Rectal smooth muscle tissue (tissue), 1 donor: ENCODE results near the gene GLI3.

Source experiments
- H3K27ac ChIP-seq: one replicate; pipeline ENCODE4 v1.7.0; 2013; ENCODE audit warnings: low read depth, low read length, inconsistent platforms
- H3K27me3 ChIP-seq: one replicate; pipeline ENCODE4 v1.7.0; 2013; ENCODE audit warnings: low read length; ENCODE audit not compliant: control insufficient read depth, insufficient read depth
- H3K36me3 ChIP-seq: one replicate; pipeline ENCODE4 v1.7.0; 2013; ENCODE audit warnings: low read length; ENCODE audit not compliant: control insufficient read depth, insufficient read depth
- H3K4me1 ChIP-seq: one replicate; pipeline ENCODE4 v1.7.0; 2013; ENCODE audit warnings: low read length; ENCODE audit not compliant: control insufficient read depth, insufficient read depth
- H3K4me3 ChIP-seq: one replicate; pipeline ENCODE4 v1.7.0; 2013; ENCODE audit warnings: low read length
- H3K9ac ChIP-seq: one replicate; pipeline ENCODE4 v1.7.0; 2013; ENCODE audit warnings: low read length

Gene GLI3

GRCh38 chr7:42049761-42050160 lies 187.2 kb downstream of the GLI3 start:
- no peak overlapping the region for H3K27ac ChIP-seq
- H3K27me3 ChIP-seq, result no peaks in the 10 kb centered on the region
- H3K4me3 ChIP-seq, result no peak overlapping the region
- H3K36me3 ChIP-seq, result no peaks in the 10 kb centered on the region
- H3K4me1 ChIP-seq, result no peaks in the 10 kb centered on the region
- no peak overlapping the region for H3K9ac ChIP-seq

GRCh38 chr7:42046483-42046882 lies 190.5 kb downstream of the GLI3 start:
- Histone ChIP-seq H3K36me3 (no peaks in the 10 kb centered on the region), H3K4me1 (no peaks in the 10 kb centered on the region), H3K27me3 (no peaks in the 10 kb centered on the region), H3K9ac (no peak overlapping the region), H3K4me3 (no peak overlapping the region), H3K27ac (no peak overlapping the region)

DNA sequence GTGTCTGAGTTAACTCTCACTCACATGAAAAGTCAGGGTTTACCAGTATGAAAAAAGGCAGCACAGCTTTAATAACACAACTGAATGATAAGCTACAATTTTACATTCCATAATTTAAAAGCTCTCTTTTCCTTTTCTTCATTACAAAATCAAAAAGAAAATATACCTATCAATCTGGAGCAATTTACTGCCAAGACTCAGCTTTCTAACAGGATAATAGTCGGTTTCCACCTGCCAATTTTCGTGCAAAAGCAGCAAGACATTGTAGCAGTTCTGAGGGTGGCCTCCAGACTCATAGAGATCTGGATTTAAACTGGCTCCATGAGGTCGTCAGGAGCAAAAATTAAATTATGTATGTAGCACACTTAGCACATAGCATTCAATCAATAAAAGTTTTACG lies 191.0 kb downstream of the GLI3 start:
- no peaks in the 10 kb centered on the region for H3K36me3 ChIP-seq
- no peaks in the 10 kb centered on the region for H3K27me3 ChIP-seq
- H3K4me1 ChIP-seq, result no peaks in the 10 kb centered on the region
- no peak overlapping the region for H3K4me3 ChIP-seq
- H3K9ac ChIP-seq, result no peak overlapping the region
- H3K27ac ChIP-seq, result no peak overlapping the region

DNA sequence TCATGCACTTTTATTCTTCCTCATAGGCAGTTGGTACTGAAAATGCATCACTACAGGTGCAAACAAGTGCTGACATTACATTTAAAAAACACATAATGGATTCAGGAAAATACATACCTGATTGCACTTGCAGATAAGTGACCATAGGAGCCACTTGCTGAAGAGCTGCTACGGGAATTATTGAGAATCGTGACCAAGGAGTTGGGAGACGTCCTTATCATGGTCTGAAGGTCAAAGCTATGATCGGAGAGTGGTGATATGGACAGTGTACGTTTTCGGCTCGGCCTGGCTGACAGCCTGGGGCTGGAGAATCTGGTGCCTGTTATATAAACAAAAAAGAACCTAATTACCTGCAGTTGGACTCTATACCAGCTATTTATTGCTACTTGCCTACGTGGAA lies 197.1 kb downstream of the GLI3 start:
- no peak overlapping the region for H3K4me3 ChIP-seq
- H3K4me1 ChIP-seq, result no peaks in the 10 kb centered on the region
- H3K9ac ChIP-seq, result no peak overlapping the region
- no peak overlapping the region for H3K27ac ChIP-seq
- no peaks in the 10 kb centered on the region for H3K36me3 ChIP-seq
- no peaks in the 10 kb centered on the region for H3K27me3 ChIP-seq

DNA sequence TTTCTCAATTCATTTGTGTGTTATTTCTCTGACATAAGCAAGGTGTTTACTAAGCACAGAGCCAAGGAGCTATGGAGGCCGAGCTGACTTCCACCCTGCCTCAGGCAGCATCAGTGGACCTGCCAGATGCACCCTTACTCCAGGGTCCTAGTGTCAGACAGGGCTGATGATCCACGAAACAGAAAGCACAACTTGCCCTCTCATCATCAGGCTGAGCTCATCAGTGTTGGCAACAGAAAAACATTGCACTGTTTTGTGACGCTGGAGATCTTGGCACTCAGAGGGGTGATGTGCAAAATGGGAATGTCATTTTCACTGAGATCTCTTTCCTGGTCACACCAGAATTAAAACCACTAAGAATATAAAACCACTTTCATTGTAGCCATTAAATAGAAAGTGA lies 201.8 kb downstream of the GLI3 start:
- Histone ChIP-seq H3K4me3 (no peak overlapping the region), H3K9ac (no peak overlapping the region), H3K36me3 (no peaks in the 10 kb centered on the region)

GRCh38 chr7:42033480-42033879 lies 203.5 kb downstream of the GLI3 start:
- Histone ChIP-seq H3K9ac (no peak overlapping the region), H3K27ac (no peak overlapping the region), H3K4me1 (no peaks in the 10 kb centered on the region), H3K27me3 (no peaks in the 10 kb centered on the region), H3K36me3 (no peaks in the 10 kb centered on the region), H3K4me3 (no peak overlapping the region)

More for the DNA sequence above, 201.8 kb downstream of the GLI3 start:
- Histone ChIP-seq H3K27me3 (no peaks in the 10 kb centered on the region), H3K27ac (no peak overlapping the region), H3K4me1 (no peaks in the 10 kb centered on the region)

GRCh38 chr7:42029405-42029804 lies 207.6 kb downstream of the GLI3 start:
- H3K4me1 ChIP-seq, result no peaks in the 10 kb centered on the region
- no peaks in the 10 kb centered on the region for H3K27me3 ChIP-seq
- H3K4me3 ChIP-seq, result no peak overlapping the region
- H3K9ac ChIP-seq, result no peak overlapping the region
- H3K27ac ChIP-seq, result no peak overlapping the region
- H3K36me3 ChIP-seq, result peaks cover 7% of the 10 kb centered on the region

DNA sequence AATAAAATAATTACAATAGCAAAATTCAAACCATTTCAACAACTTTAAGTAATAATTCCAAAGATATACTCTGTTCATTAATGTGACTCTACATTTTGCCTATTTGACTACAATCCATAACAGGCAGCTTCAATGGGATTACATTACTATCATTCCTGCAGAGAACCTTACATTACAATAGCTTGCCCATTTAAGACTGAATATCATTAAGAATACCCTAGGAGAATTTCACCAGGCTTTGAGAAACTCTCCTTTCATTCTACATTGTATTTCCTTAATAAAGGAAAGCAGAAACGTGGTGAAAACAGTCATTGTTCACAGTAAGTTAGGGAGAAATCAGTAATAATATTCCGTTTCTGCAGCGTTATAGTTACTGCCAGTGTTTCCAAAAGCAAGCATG lies 209.5 kb downstream of the GLI3 start:
- Histone ChIP-seq H3K4me3 (no peak overlapping the region), H3K4me1 (peaks cover 7% of the 10 kb centered on the region), H3K9ac (no peak overlapping the region), H3K27ac (no peak overlapping the region), H3K27me3 (no peaks in the 10 kb centered on the region), H3K36me3 (peaks cover 7% of the 10 kb centered on the region)

GRCh38 chr7:42026622-42027197 lies 210.3 kb downstream of the GLI3 start:
- Histone ChIP-seq H3K9ac (no peak overlapping the region), H3K4me3 (no peak overlapping the region), H3K36me3 (peaks cover 7% of the 10 kb centered on the region), H3K4me1 (peaks cover 9% of the 10 kb centered on the region), H3K27ac (no peak overlapping the region), H3K27me3 (no peaks in the 10 kb centered on the region)

- Histone ChIP-seq H3K4me1 (peaks cover 9% of the 10 kb centered on the region), H3K4me3 (no peak overlapping the region), H3K27me3 (no peaks in the 10 kb centered on the region), H3K9ac (no peak overlapping the region), H3K36me3 (peaks cover 7% of the 10 kb centered on the region), H3K27ac (no peak overlapping the region)
Measured at GRCh38 chr7:42025635-42026375, 211.2 kb downstream of the GLI3 start.

- Histone ChIP-seq H3K4me1 (peaks cover 9% of the 10 kb centered on the region), H3K9ac (no peak overlapping the region), H3K36me3 (peaks cover 7% of the 10 kb centered on the region), H3K27me3 (no peaks in the 10 kb centered on the region), H3K4me3 (no peak overlapping the region), H3K27ac (no peak overlapping the region)
Measured at GRCh38 chr7:42024537-42024936, 212.5 kb downstream of the GLI3 start.

- Histone ChIP-seq H3K4me3 (no peak overlapping the region), H3K4me1 (peaks cover 9% of the 10 kb centered on the region), H3K27me3 (no peaks in the 10 kb centered on the region), H3K36me3 (peaks cover 7% of the 10 kb centered on the region), H3K27ac (peak overlapping the region; percentile 42), H3K9ac (no peak overlapping the region)
Measured at GRCh38 chr7:42023262-42023661, 213.7 kb downstream of the GLI3 start.

GRCh38 chr7:42022791-42023190 lies 214.2 kb downstream of the GLI3 start:
- no peak overlapping the region for H3K4me3 ChIP-seq

More at GRCh38 chr7:42022791-42023190, 214.2 kb downstream of the GLI3 start:
- Histone ChIP-seq H3K4me1 (peaks cover 14% of the 10 kb centered on the region), H3K27ac (no peak overlapping the region), H3K27me3 (no peaks in the 10 kb centered on the region), H3K36me3 (peaks cover 7% of the 10 kb centered on the region), H3K9ac (no peak overlapping the region)
